GM21390 (cell line): ENCODE measurements around the gene SNX9.
"Not testable (repeated sequence)": the region's sequence is repeated elsewhere in the genome, so short reads cannot be mapped to it uniquely, and the experiment has no call there.

ENCODE experiments used
- ATAC-seq: cut with Tn5 transposase; IDR thresholded peaks from one replicate; pipeline ENCODE4 v1.9.1; 2021; ENCODE audit not compliant: unreplicated experiment

The SNX9 gene

GRCh38 chr6:157853902-157854502 is 31.0 kb downstream of the SNX9 start:
- ATAC-seq, result no peak

- ATAC-seq, result no peak
These were observed 32.3 kb downstream of the SNX9 start for GRCh38 chr6:157855325-157855724.

GRCh38 chr6:157855804-157856203 is 32.8 kb downstream of the SNX9 start:
- ATAC-seq, result not testable (repeated sequence)

- not testable (repeated sequence) for ATAC-seq
These were observed 35.6 kb downstream of the SNX9 start for GRCh38 chr6:157858664-157859063.

- no peak for ATAC-seq
These were observed 36.9 kb downstream of the SNX9 start for GRCh38 chr6:157859775-157860504.

GRCh38 chr6:157860505-157860991 is 37.5 kb downstream of the SNX9 start:
- no peak for ATAC-seq

- no peak for ATAC-seq
These were observed 38.1 kb downstream of the SNX9 start for GRCh38 chr6:157861184-157861583.

GRCh38 chr6:157861814-157862213 is 38.8 kb downstream of the SNX9 start:
- no peak for ATAC-seq

GRCh38 chr6:157862706-157863105 is 39.7 kb downstream of the SNX9 start:
- no peak for ATAC-seq

GRCh38 chr6:157864185-157864761 is 41.2 kb downstream of the SNX9 start:
- no peak for ATAC-seq

- ATAC-seq, result no peak
These were observed 42.2 kb downstream of the SNX9 start for GRCh38 chr6:157865249-157865648.

GRCh38 chr6:157867155-157867559 is 44.1 kb downstream of the SNX9 start:
- no peak for ATAC-seq

- no peak for ATAC-seq
These were observed 44.9 kb downstream of the SNX9 start for GRCh38 chr6:157867981-157868380.

- ATAC-seq, result no peak
These were observed 45.8 kb downstream of the SNX9 start for GRCh38 chr6:157868835-157869234.

GRCh38 chr6:157869673-157870302 is 46.7 kb downstream of the SNX9 start:
- ATAC-seq, result no peak

- ATAC-seq, result peak; percentile 59
These were observed 50.8 kb downstream of the SNX9 start for GRCh38 chr6:157873735-157874344.

- no peak for ATAC-seq
These were observed 54.1 kb downstream of the SNX9 start for GRCh38 chr6:157877149-157877548.

GRCh38 chr6:157877573-157878438 is 54.8 kb downstream of the SNX9 start:
- no peak for ATAC-seq

- peak; percentile 93 for ATAC-seq
These were observed 56.2 kb downstream of the SNX9 start for GRCh38 chr6:157879034-157879872.
